ENCODE data around the gene CD34.

CD34 gene

GRCh38 chr1:207871117-207871649 lies 39.7 kb downstream of the CD34 start:
- DNase-seq = no peak

- no peak for DNase-seq
Measured at GRCh38 chr1:207870306-207871031, 40.5 kb downstream of the CD34 start.

- DNase-seq = no peak
Measured at GRCh38 chr1:207869859-207870258, 41.1 kb downstream of the CD34 start.

GRCh38 chr1:207868774-207869721 lies 41.9 kb downstream of the CD34 start:
- peak; percentile 60 to 66 for DNase-seq

- DNase-seq = no peak
Measured at GRCh38 chr1:207868251-207868773, 42.6 kb downstream of the CD34 start.

- no peak for DNase-seq
Measured at GRCh38 chr1:207867136-207868109, 43.5 kb downstream of the CD34 start.

GRCh38 chr1:207866471-207867135 lies 44.3 kb downstream of the CD34 start:
- no peak for DNase-seq

- no peak for DNase-seq
Measured at GRCh38 chr1:207863893-207864535, 46.9 kb downstream of the CD34 start.

- DNase-seq = no peak
Measured at GRCh38 chr1:207862241-207862787, 48.6 kb downstream of the CD34 start.

- no peak for DNase-seq
Measured at GRCh38 chr1:207861442-207862177, 49.3 kb downstream of the CD34 start.

- DNase-seq = no peak
Measured at GRCh38 chr1:207860531-207860930, 50.4 kb downstream of the CD34 start.

- no peak for DNase-seq
Measured at GRCh38 chr1:207858806-207859205, 52.1 kb downstream of the CD34 start.

- DNase-seq = no peak
Measured at GRCh38 chr1:207858281-207858680, 52.6 kb downstream of the CD34 start.

- no peak for DNase-seq
Measured at GRCh38 chr1:207857447-207857846, 53.5 kb downstream of the CD34 start.

GRCh38 chr1:207856276-207857023 lies 54.5 kb downstream of the CD34 start:
- DNase-seq = no peak

- DNase-seq = no peak
Measured at GRCh38 chr1:207854001-207854400, 56.9 kb downstream of the CD34 start.

- no peak for DNase-seq
Measured at GRCh38 chr1:207853372-207853757, 57.6 kb downstream of the CD34 start.

GRCh38 chr1:207852576-207853371 lies 58.2 kb downstream of the CD34 start:
- DNase-seq = no peak
